Measurements from ENCODE around the gene CALML4. TPM values are rescaled to one million over a fixed set of nuclear protein-coding genes. Genes with fewer than 3 reads are reported as not detected.
"Not testable (repeated sequence)": the region's sequence is repeated elsewhere in the genome, so short reads cannot be mapped to it uniquely, and the experiment has no call there.

CALML4 gene
- polyA plus RNA-seq, 3 donors = 4.8 to 15.3 (median 5.3) TPM

- WGBS, 3 donors = 42 to 44% (median 43%) methylated on average over 25 of the region's 25 CpGs
- no peak overlapping the region for H3K27ac ChIP-seq (ENCODE audit: low read depth, low read length)
Measured at GRCh38 chr15:68228143-68228970, 23.2 kb upstream of the CALML4 start.

- no peak overlapping the region for H3K27ac ChIP-seq (ENCODE audit: low read depth, low read length)
- WGBS, 3 donors = 82 to 89% (median 89%) methylated on average over 9 of the region's 9 CpGs
Measured at GRCh38 chr15:68227643-68228142, 22.6 kb upstream of the CALML4 start.

GRCh38 chr15:68225442-68225841 is 20.3 kb upstream of the CALML4 start:
- H3K27ac ChIP-seq (ENCODE audit: low read depth, low read length) = not testable (repeated sequence)
- 94 to 96% (median 94%) methylated on average over 4 of the region's 4 CpGs for WGBS, 3 donors

GRCh38 chr15:68224546-68225250 is 19.6 kb upstream of the CALML4 start:
- no peak overlapping the region for H3K27ac ChIP-seq (ENCODE audit: low read depth, low read length)
- 52 to 87% (median 61%) methylated on average over 3 of the region's 3 CpGs for WGBS, 3 donors

- WGBS, 3 donors = 62 to 82% (median 78%) methylated on average over 3 of the region's 3 CpGs
Measured at GRCh38 chr15:68224108-68224507, 19.0 kb upstream of the CALML4 start.

GRCh38 chr15:68223171-68223570 is 18.0 kb upstream of the CALML4 start:
- H3K27ac ChIP-seq (ENCODE audit: low read depth, low read length) = no peak overlapping the region
- WGBS, 3 donors = 93 to 97% (median 95%) methylated on average over 6 of the region's 6 CpGs

More at GRCh38 chr15:68224108-68224507, 19.0 kb upstream of the CALML4 start:
- H3K27ac ChIP-seq (ENCODE audit: low read depth, low read length) = no peak overlapping the region

GRCh38 chr15:68222432-68222743 is 17.3 kb upstream of the CALML4 start:
- 92 to 96% (median 94%) methylated on average over 15 to 18 of the region's 18 CpGs for WGBS, 3 donors

GRCh38 chr15:68221530-68222431 is 16.6 kb upstream of the CALML4 start:
- H3K27ac ChIP-seq (ENCODE audit: low read depth, low read length) = not testable (repeated sequence)
- WGBS, 3 donors = 87 to 93% (median 91%) methylated on average over 41 to 55 of the region's 55 CpGs

More at GRCh38 chr15:68222432-68222743, 17.3 kb upstream of the CALML4 start:
- H3K27ac ChIP-seq (ENCODE audit: low read depth, low read length) = not testable (repeated sequence)

- H3K27ac ChIP-seq (ENCODE audit: low read depth, low read length) = no peak overlapping the region
- WGBS, 3 donors = 93 to 100% (median 94%) methylated on average over 6 of the region's 6 CpGs
Measured at GRCh38 chr15:68220967-68221366, 15.8 kb upstream of the CALML4 start.

GRCh38 chr15:68220489-68220888 is 15.4 kb upstream of the CALML4 start:
- H3K27ac ChIP-seq (ENCODE audit: low read depth, low read length) = no peak overlapping the region
- 90 to 97% (median 96%) methylated on average over 2 of the region's 2 CpGs for WGBS, 3 donors

- 89 to 95% (median 90%) methylated on average over 9 of the region's 9 CpGs for WGBS, 3 donors
- H3K27ac ChIP-seq (ENCODE audit: low read depth, low read length) = no peak overlapping the region
Measured at GRCh38 chr15:68218847-68219798, 14.0 kb upstream of the CALML4 start.

GRCh38 chr15:68218331-68218730 is 13.2 kb upstream of the CALML4 start:
- 94 to 98% (median 95%) methylated on average over 8 of the region's 8 CpGs for WGBS, 3 donors
- no peak overlapping the region for H3K27ac ChIP-seq (ENCODE audit: low read depth, low read length)

- H3K27ac ChIP-seq (ENCODE audit: low read depth, low read length) = no peak overlapping the region
- 79 to 94% (median 90%) methylated on average over 4 of the region's 4 CpGs for WGBS, 3 donors
Measured at GRCh38 chr15:68217341-68217740, 12.2 kb upstream of the CALML4 start.

- WGBS, 3 donors = 72 to 79% (median 74%) methylated on average over 6 of the region's 6 CpGs
- no peak overlapping the region for H3K27ac ChIP-seq (ENCODE audit: low read depth, low read length)
Measured at GRCh38 chr15:68214838-68215254, 9.7 kb upstream of the CALML4 start.

- WGBS, 3 donors = 92 to 95% (median 93%) methylated on average over 17 of the region's 17 CpGs
- no peak overlapping the region for H3K27ac ChIP-seq (ENCODE audit: low read depth, low read length)
Measured at GRCh38 chr15:68213991-68214837, 9.1 kb upstream of the CALML4 start.

GRCh38 chr15:68213491-68213845 is 8.3 kb upstream of the CALML4 start:
- whole genome bisulfite sequencing, 3 donors = 93 to 95% (median 94%) methylated on average over 6 of the region's 6 CpGs
- H3K27ac ChIP-seq (ENCODE audit: low read depth, low read length) = not testable (repeated sequence)
